HG02973 (cell line): ENCODE data around the gene PERP.
"Not testable (repeated sequence)": the region's sequence is repeated elsewhere in the genome, so short reads cannot be mapped to it uniquely, and the experiment has no call there.

Experiments
- ATAC-seq: cut with Tn5 transposase; IDR thresholded peaks from one replicate; pipeline ENCODE4 v1.9.1; 2021; ENCODE audit warnings: moderate library complexity; ENCODE audit not compliant: unreplicated experiment

The PERP gene

GRCh38 chr6:138107078-138107751 is at the start of gene PERP:
Gene PERP, minus strand, starts transcription at chr6:138107419. Its CDS starts 79 bp downstream, at chr6:138107340.
- ATAC-seq: peak; percentile 75

GRCh38 chr6:138155443-138155842 is 48.2 kb upstream of the PERP start:
- ATAC-seq: no peak

- no peak for ATAC-seq
Measured at GRCh38 chr6:138146544-138146943, 39.3 kb upstream of the PERP start.

- peak; percentile 71 for ATAC-seq
Measured at GRCh38 chr6:138145402-138145801, 38.2 kb upstream of the PERP start.

GRCh38 chr6:138142806-138143205 is 35.6 kb upstream of the PERP start:
- ATAC-seq: no peak

GRCh38 chr6:138129190-138129589 is 22.0 kb upstream of the PERP start:
- ATAC-seq: no peak

GRCh38 chr6:138128096-138128495 is 20.9 kb upstream of the PERP start:
- ATAC-seq: no peak

GRCh38 chr6:138124096-138124495 is 16.9 kb upstream of the PERP start:
- ATAC-seq: no peak

- ATAC-seq: no peak
Measured at GRCh38 chr6:138119976-138120375, 12.8 kb upstream of the PERP start.

- not testable (repeated sequence) for ATAC-seq
Measured at GRCh38 chr6:138119229-138119628, 12.0 kb upstream of the PERP start.

GRCh38 chr6:138117376-138117914 is 10.2 kb upstream of the PERP start:
- ATAC-seq: no peak

- no peak for ATAC-seq
Measured at GRCh38 chr6:138116661-138116999, 9.4 kb upstream of the PERP start.

GRCh38 chr6:138115877-138116660 is 8.8 kb upstream of the PERP start:
- peak; percentile 71 for ATAC-seq

- ATAC-seq: no peak
Measured at GRCh38 chr6:138115201-138115600, 8.0 kb upstream of the PERP start.

- ATAC-seq: no peak
Measured at GRCh38 chr6:138113588-138114210, 6.5 kb upstream of the PERP start.

GRCh38 chr6:138110229-138110628 is 3.0 kb upstream of the PERP start:
- ATAC-seq: no peak

- no peak for ATAC-seq
Measured at GRCh38 chr6:138109042-138109997, 2.1 kb upstream of the PERP start.

- peak; percentile 24 for ATAC-seq
Measured at GRCh38 chr6:138107752-138108592, 753 bp upstream of the PERP start.

- ATAC-seq: no peak
Measured at GRCh38 chr6:138106665-138107077, 548 bp downstream of the PERP start.
